ENCODE results near the gene PFN3.
A peak's percentile ranks its signal among the peaks of the same experiment; 100 is the strongest.

Gene PFN3

DNA sequence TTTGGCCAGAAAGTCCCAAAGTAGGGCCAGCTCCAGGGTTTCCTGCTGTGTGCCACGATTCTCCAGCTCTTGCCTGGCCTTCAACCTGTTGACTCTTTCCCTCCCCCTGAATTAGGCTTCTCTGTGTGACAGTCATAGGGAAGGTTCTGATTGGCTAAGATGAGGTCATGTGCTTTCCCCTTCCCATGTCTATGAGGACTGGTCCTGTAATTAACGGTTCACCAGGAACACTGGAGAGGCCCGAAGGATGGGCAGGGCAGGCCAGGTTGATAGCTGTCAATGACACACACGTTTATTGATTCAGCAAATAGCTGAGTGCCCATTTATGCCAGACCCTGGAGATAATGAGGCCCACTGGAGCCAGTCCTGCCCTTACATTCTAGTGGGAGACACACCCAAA is 37.2 kb upstream of the PFN3 start:
- DNase-seq (ENCODE audit: low read depth in 2 of 2) = no peak

DNA sequence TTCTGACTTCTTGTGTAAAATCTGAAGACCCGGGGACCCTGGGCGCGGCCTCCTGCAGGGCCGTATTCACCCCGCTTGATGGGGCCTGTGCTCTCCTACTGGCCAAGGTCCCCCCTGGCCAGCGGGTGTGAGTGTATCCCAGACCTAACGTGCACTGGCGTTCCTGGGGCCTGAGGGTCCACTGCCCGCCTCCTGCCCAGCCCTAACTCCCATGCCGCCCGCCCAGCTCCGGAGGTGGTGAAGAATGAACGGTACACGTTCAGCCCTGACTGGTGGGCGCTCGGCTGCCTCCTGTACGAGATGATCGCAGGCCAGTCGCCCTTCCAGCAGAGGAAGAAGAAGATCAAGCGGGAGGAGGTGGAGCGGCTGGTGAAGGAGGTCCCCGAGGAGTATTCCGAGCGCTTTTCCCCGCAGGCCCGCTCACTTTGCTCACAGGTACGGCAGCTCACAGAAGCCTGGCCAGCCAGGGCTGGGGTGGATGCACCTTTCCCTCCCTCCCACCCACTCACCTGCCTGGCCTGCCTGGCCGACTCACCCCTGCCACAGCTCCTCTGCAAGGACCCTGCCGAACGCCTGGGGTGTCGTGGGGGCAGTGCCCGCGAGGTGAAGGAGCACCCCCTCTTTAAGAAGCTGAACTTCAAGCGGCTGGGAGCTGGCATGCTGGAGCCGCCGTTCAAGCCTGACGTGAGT is 35.5 kb upstream of the PFN3 start:
- DNase-seq (ENCODE audit: low read depth in 2 of 2) = no peak

DNA sequence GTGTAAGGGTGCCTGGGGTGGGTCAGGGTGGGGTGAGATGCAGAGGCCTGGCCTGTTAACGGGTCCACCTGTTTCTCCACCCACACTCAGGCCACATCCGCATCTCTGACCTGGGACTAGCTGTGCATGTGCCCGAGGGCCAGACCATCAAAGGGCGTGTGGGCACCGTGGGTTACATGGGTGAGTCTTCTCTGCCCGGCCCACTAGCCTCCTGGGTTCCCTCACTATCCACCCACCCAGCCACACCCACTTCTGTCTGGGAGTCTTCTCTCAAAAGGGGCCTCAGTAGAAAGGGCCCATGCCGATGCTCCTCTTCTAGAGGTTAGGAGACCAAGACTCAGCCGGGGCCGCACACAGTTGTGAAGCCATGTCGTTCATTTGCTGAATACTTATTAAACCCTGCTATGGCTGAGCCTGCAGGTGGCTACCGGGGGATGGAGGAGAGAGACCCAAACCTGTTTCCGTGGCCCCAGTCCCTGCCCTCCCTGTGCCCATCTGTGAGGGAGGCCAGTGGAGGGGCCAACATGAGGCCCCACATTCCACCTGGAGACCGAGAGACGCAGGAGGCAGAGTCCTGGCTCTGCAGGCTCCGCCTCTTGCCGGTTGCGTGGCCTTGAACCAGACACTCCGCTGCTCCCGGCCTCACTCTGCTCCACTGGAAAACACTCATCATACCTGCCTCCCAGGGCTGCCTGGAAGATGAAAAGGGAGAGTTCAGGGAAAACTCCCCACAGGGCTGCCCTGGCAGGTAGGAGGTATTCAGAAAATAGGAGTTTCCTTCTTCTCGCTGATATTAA is 34.7 kb upstream of the PFN3 start:
- no peak for DNase-seq (ENCODE audit: low read depth in 2 of 2)

DNA sequence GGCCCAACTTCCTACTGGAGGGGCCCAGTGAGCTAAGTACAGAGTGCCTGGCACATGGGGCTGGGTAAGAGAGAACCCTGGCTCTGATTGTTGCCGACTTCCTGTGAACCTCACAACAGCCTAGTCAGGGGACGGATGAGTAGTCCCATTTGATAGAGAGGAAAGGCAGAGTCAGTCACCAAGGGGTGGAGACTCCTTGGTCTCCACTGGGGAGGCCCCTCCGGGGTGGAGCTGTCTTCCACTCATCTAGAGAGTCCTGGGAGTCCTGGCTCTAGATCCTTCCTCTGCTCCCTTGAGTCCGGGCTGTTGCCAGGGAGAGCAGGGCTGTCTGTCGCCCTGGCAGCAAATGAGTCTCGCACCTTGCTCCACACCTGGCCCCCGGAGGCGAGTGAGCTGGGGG is 34.0 kb upstream of the PFN3 start:
- no peak for DNase-seq (ENCODE audit: low read depth in 2 of 2)

DNA sequence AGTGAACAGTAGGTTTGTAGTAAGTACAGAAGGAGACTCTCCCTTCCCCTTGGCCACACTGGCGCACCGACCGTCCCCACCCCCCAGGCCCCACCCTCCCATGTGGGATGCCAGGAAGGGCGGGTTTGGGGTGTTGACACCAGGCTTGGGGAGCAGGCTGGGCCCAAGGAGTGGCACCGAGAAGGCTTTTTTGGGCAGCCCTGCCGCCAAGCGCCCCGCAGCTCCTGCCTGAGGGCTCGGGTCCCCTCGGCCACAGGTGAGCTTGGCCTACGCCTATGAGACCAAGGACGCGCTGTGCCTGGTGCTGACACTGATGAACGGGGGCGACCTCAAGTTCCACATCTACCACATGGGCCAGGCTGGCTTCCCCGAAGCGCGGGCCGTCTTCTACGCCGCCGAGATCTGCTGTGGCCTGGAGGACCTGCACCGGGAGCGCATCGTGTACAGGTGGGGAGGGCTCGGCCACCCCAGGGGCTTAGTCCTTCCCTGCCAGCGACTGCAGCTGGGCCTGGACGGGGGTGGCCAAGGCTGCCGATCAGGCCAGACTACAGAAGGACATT is 33.3 kb upstream of the PFN3 start:
- DNase-seq (ENCODE audit: low read depth in 2 of 2) = no peak

DNA sequence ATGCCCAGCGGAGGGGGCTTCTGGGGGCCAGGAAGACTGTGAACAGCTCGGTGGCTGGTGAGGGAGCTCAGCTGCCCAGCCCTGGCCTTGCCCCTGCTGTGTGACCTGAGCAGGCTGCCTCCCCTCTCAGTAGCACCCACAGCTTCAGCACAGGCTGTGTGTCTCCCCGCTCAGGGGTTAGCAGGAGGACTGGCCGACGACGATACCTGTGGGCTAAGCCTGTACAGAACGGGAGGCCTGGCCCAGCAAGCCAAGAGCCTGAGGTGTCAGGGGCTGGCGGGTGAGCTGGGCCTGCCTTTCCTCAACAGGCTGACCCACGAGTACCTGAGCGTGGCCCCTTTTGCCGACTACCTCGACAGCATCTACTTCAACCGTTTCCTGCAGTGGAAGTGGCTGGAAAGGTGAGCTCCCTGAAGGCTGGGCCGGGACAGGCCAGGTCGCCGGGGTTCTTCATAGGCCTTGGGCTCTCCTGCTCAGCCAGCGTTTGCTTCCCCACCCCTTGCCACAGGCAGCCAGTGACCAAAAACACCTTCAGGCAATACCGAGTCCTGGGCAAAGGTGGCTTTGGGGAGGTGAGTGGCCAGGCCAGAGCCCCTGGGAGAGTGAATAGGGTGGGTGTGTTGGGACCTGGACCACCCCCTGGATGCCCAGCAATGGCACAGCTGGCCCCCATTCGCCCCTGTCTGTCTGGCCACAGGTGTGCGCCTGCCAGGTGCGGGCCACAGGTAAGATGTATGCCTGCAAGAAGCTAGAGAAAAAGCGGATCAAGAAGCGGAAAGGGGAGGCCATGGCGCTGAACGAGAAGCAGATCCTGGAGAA is 32.6 kb upstream of the PFN3 start:
- no peak for DNase-seq (ENCODE audit: low read depth in 2 of 2)

DNA sequence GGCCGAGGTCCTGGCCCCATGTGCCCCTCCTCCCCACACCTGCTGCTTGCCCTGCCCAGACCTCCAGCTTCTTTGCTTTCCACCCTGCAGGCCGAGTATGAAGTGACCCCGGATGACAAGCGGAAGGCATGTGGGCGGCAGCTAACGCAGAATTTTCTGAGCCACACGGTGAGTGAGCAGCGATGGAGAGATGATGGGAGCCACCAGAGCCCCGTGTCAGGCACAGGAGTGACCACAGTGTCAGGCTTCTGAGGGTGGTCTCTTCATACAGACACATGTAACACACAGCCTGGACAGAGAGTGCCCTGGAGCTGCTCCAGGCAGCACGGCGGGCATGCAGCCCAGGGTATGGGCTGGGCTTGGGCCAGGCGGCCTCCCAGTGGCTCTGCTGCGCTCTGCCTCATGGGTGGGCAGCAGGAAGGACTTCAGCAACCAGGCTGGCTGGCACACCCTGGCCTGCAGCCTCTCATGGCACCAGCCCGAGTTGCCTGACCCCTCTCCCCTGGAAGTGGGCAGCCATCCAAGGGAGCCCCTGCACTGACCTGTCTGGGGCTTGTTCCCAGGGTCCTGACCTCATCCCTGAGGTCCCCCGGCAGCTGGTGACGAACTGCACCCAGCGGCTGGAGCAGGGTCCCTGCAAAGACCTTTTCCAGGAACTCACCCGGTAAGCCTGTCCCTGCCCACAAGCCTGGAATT is 31.8 kb upstream of the PFN3 start:
- no peak for DNase-seq (ENCODE audit: low read depth in 2 of 2)

DNA sequence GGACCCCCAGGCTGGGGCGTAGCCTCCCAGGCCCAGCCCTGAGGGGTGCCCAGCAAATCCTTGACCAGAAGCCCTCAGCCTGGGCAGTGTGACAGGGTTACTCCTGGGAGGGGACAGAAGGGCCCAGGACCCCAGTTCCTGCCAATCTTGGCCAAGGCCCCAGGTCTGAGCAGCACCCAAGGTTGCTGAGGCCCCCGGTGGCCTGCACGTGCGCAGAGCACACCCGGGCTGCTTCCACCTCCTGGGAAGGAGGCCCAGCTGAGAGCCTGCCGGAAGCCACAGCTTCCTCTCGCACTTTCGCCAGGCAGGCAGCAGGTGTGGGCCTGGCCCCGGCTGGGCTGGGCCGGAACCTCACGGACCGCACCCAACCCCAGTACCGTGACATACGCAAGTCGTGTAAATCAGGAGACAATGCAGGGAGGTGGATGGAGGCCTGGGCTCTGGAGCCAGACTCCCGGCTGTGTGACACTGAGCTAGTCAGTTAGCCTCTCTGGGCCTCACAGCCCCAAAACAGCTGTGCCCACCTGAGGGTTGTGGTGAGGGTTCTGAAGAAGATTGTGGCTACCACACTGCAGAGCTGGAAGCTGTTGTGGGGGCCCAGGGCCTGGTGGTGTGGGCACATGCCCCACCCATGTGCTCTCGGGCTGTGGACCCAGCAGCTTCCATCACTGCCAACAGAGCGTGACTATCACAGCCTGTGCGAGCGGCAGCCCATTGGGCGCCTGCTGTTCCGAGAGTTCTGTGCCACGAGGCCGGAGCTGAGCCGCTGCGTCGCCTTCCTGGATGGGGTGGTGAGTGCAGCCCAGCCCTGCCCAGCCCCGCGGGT is 31.1 kb upstream of the PFN3 start:
- DNase-seq (ENCODE audit: low read depth in 2 of 2) = no peak

DNA sequence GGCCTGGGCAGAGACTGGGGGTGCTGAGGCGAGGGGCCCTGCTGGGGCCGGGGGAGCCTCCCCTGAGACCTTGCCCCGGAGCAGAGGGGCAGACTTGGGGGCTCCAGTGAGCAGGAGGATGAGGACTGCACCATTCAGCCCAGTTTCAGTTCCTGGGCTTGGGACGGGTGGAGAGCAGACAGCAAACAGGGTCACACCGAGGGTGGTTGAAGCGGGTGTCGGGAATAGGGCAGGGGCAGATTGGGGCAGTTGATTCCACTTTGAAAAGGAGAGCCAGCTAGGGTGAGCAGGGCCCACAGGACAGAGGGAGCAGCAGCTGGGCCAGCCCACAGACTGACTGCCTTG is 30.5 kb upstream of the PFN3 start:
- no peak for DNase-seq (ENCODE audit: low read depth in 2 of 2)

DNA sequence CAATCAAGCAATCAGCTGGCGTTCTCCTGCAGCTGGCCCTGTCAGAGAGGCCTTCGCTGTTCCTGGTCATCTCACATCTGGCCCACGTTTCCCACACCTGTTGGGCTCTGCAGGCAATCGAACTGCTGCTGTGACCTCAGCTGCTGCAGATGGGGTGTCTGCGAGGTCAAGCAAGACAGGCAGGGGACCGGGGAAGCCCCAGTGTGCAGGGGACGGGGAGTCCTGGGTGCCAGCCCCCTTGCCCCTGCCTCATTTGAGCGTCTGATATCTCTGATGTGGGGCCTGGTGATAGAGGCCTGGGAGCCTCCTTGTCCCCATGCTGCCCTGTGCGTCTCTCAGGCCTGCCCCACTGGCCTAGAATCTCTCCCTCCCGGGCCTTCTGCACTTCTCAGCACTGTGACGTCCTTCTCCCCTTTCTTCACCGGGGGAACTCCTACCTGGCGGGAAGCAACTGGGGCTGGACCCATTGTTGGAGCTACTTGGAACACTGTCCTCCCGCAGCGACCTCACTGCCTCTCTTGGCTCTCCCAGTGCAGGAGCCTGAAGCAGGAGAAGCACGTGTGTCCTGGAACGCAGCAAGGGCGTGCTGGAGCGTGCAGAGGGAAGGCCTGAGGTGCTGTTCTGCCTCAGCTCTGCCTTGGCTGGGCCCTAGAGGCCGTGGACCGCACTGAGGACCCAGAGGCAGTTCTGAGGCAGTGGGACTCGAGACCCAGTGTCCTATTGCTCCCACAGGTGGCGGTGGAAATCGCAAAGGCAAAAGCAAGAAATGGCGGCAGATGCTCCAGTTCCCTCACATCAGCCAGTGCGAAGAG is 29.9 kb upstream of the PFN3 start:
- DNase-seq (ENCODE audit: low read depth in 2 of 2) = no peak

DNA sequence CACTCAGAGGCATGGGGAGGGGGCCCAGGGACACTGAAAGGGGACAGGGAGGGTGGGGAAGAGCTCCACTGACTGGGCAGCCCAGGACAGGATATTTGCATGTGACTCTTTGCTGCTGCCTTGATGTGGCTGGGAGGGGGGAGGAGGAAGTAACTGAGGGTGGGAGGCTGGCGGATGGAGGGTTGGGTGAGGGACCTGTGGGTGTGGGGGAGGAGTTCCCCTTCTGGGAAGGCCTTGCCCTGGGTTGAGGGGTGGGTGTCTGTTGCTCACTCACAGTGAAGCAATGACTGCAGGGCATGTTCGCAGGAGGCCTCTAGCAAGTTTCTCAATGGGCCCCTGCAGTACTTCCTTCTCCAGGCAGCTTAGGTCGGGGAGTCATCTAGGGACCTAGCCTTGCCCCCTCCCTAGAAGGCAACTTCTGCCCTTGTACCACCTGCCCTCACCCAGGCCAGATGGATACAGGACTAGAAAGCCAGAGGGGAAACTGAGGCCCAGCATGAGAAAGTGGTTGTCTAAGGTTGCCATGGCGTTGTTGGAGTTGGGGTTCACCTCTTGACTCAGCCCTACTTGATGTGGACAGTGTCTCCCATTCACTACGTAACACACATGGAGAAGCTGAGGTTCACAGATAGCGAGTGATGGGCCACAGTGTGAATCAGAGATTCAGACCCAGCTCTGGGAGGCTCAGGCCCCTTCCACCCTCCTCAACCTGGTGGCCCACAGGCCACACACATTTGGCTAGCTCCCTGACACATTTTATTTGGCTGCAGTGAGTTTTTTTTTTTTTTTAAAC is 29.0 kb upstream of the PFN3 start:
- DNase-seq (ENCODE audit: low read depth in 2 of 2) = no peak

DNA sequence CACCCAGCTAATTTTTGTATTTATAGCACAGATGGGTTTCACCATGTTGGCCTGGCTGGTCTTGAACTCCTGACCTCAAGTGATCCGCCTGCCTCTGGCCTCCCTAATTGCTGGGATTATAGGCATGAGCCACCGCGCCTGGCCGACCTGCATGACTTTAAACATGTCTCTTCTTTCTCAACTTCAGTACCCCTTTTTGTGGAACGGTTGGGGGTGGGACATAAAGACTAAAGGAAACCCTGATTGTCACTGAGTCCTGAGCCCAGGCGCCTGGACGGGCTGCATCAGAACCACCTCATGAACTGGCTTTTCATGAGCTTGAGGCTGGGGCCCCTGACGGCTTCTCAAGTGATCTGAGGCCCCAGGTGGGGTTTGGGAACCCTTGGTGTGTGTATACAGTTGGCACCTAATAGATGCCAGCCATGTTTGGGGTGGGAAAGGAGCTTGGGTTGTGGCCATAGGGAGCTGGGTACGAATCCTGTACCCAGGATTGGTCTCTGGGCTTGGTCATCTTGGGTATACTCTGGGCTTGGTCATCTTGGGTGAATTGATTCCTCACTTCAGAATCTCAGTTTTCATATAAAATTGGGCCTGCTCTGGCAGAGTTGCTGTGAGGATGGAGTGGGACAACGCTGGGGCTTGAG is 28.2 kb upstream of the PFN3 start:
- no peak for DNase-seq (ENCODE audit: low read depth in 2 of 2)

DNA sequence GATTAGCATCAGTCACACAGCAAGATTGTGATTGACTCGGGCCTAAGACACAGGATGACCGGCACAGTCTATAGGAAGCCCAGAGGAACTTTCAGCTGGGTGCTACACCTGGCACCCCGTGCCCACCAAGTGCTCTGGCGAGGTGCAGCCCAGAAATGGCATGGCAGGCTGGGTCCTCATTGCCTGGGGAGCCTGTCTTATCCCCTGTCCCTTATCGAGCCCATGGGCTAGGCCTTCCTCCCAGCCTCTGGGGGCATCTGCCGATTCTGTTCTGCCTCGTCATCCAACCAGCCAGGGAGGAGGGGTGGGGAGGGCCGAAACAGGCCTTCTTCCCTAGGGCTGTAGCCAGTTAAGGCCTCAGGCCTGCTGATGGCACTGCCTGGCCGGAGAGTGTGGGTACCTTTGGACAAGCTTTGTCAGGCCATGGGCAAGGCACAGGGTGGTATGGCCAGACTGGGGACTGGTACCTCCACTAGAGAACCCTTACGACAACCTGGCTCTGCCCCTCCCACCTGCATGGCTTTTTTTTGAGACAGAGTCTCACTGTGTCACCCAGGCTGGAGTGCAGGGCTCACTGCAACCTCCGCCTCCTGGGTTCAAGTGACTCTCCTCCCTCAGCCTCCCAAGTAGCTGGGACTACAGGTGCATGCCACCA is 27.6 kb upstream of the PFN3 start:
- DNase-seq (ENCODE audit: low read depth in 2 of 2) = no peak

DNA sequence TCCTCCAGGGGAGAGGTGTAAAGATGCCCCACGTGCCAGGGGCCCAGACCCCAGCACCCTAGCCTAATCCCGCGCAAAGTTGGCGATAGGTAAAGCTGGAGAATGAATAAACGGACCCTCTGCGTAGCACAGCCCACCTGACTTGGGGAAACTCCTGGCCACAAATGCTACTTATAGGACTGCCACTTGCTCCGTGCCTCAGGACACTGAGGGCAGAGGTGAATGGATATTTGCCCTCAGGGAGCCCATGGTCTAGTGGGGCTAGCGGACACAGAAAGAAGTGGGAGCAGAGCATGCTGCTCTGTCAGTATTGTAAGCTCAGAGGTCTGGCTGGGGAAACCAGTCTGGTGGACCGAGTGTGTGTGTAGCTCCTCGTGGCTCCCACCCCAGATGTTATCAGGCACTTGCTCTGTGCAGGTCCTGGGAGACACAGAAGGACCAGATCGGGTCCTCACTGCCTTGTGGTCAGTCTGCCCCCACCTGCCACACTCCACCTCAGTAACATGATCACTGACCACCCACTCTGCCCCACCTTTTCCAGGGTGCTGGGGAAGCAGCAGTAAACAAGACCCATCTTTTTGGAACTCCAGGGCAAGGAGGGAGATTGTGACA is 26.9 kb upstream of the PFN3 start:
- no peak for DNase-seq (ENCODE audit: low read depth in 2 of 2)

DNA sequence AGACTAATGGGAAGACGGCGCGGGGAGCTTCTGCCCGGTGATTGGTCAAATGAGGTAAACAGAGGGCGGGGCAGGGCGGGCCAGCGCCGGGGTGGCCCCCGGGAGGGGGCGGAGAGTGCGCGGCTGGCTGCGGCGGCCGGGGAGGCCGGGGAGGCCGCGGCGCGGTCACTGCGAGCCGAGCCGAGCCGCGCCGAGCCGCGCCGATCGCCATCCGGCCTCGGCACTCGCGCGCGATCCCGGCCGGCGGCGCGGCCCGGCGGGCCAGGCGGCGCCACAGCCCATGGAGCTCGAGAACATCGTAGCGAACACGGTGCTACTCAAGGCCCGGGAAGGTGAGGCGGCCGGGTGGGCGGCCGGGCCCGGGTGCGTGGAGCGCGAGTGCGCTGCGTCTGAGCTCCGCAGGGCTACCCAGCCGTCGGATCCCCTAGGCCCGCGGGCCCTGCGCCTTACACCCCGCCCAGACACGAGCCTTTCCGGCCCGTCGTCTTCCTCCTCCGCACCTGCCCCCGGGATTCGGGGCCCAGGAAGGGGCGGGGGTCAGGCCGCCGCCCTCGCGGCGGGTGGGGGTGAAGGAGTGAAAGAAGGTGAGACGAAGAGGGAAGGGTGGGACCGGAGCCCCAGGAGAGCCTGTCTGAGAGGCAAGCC is 26.2 kb upstream of the PFN3 start, which contains the start of gene GRK6:
Gene GRK6, plus strand, starts transcription at position 111 of the 645 bp plus-strand sequence. Its CDS starts 170 bp downstream, at position 281.
- DNase-seq (ENCODE audit: low read depth in 2 of 2) = no peak

DNA sequence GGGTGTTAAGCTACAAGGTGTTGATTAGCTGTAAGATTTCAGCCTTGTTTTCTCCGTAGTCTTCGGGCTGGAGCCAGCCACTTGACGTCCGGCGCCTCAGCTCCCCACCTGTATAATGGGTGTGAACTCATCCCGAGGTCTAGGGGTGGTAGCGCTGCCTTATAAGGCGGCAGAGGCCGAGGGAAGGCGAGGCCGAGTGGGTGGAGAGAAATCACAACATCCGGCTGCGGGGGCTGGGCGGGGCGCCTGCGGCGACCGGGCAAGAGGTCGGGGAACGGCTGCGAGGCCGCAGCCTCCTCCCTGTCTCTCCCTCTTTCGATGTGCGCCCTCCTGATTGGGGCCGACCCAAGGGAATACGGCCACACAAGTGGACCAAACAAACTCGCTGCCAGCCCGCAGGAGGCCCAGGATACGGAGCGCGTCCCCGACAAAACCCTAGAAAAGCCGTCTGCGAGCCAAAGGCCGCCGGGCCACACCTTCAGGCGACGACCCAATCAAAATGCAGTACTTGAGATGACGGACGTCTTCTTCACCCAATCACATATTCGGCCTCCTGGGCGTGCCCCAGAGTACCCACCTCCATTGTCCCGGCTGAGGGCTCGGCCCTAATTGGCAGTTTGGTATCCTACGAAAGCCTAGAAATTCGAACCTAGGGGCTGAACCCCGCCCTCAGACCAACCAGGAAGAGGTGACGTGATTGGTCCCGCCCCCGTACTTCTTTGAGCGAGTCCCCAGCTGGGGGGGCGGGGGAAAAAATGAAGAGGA is 25.5 kb upstream of the PFN3 start:
- DNase-seq (ENCODE audit: low read depth in 2 of 2) = peak; percentile 100

Data from fibroblast of skin of left biceps (primary cell).